ENCODE measurements around the gene SFN. TPM values are rescaled to one million over a fixed set of nuclear protein-coding genes. Genes with fewer than 3 reads are reported as not detected.

Gene SFN
- total and polyA plus RNA-seq, 2 of the 13 experiments (the other 11 are each of a cell fraction or from before 2014, with no cell fraction given), result 4.3 to 5.6 TPM

- no peak for TF ChIP-seq ATF6 (CRISPR knock-in tag; conservative IDR thresholded peaks at IDR 0.05)
- no peak for TF ChIP-seq KAT2B (IDR thresholded peaks at IDR 0.05; ENCODE audit: borderline replicate concordance, low read depth, low read length)
- peak; percentile 99 for TF ChIP-seq RARA (CRISPR knock-in tag; IDR thresholded peaks at IDR 0.05)
- no peak for TF ChIP-seq MAFF (IDR thresholded peaks at IDR 0.05; ENCODE audit: low read depth, low read length)
- TF ChIP-seq FOSL1 (CRISPR knock-in tag; IDR thresholded peaks at IDR 0.05; ENCODE audit: borderline replicate concordance), result no peak
- 0 out of 2 replicates have a peak, but pooled peaks have one; percentile 33 for TF ChIP-seq ZNF589 (CRISPR knock-in tag; conservative IDR thresholded peaks at IDR 0.05)
- 0 out of 2 replicates have a peak, but pooled peaks have one; percentile 55 for TF ChIP-seq ZNF138 (CRISPR knock-in tag; IDR thresholded peaks at IDR 0.05; ENCODE audit: low read depth)
- peak; percentile 47 for TF ChIP-seq POLR2AphosphoS5 (IDR thresholded peaks at IDR 0.05; ENCODE audit: low read depth, low read length)
- TF ChIP-seq RELA (CRISPR knock-in tag; IDR thresholded peaks at IDR 0.05), result peak; percentile 70; the same call in 1 of the 2 replicates
- TF ChIP-seq RFXAP (CRISPR knock-in tag; IDR thresholded peaks at IDR 0.05; ENCODE audit: borderline replicate concordance), result peak; percentile 78; the same call in 1 of the 2 replicates
- no peak for TF ChIP-seq NONO (IDR thresholded peaks at IDR 0.05)
- peak; percentile 80 for TF ChIP-seq NONO (CRISPR knock-in tag; conservative IDR thresholded peaks at IDR 0.05)
- TF ChIP-seq ZBTB14 (CRISPR knock-in tag; IDR thresholded peaks at IDR 0.05), result no peak
- no peak; the same call in none of the 2 replicates for TF ChIP-seq ZNF580 (CRISPR knock-in tag; IDR thresholded peaks at IDR 0.05; ENCODE audit: borderline replicate concordance, low read depth)
- no peak for TF ChIP-seq ZBTB33 (CRISPR knock-in tag; IDR thresholded peaks at IDR 0.05)
- TF ChIP-seq KLF11 (CRISPR knock-in tag; IDR thresholded peaks at IDR 0.05), result 0 out of 2 replicates have a peak, but pooled peaks have one; percentile 29
- peak; percentile 83; the same call in 1 of the 2 replicates for TF ChIP-seq MIER3 (CRISPR knock-in tag; IDR thresholded peaks at IDR 0.05; ENCODE audit: borderline replicate concordance)
- no peak for TF ChIP-seq ATF7 (IDR thresholded peaks at IDR 0.05)
- no peak; the same call in 1 of the 2 replicates for TF ChIP-seq ATF7 (CRISPR knock-in tag; IDR thresholded peaks at IDR 0.05)
- TF ChIP-seq YEATS2 (CRISPR knock-in tag; IDR thresholded peaks at IDR 0.05; ENCODE audit: borderline replicate concordance), result peak; percentile 63; the same call in 1 of the 2 replicates
- no peak for TF ChIP-seq ZKSCAN1 (IDR thresholded peaks at IDR 0.05; ENCODE audit: low read length)
- TF ChIP-seq PCBP2 (optimal IDR thresholded peaks at IDR 0.05; ENCODE audit: low read depth, low read length, poor library complexity, severe bottlenecking), result no peak
- no peak for TF ChIP-seq DMAP1 (CRISPR knock-in tag; IDR thresholded peaks at IDR 0.05)
- TF ChIP-seq LBX2 (CRISPR knock-in tag; IDR thresholded peaks at IDR 0.05; ENCODE audit: borderline replicate concordance), result no peak
- no peak for TF ChIP-seq ZBTB42 (CRISPR knock-in tag; IDR thresholded peaks at IDR 0.05)
- no peak for TF ChIP-seq ZNF263 (CRISPR knock-in tag; IDR thresholded peaks at IDR 0.05)
These were observed 47.6 kb downstream of the SFN start (continued) for GRCh38 chr1:26910343-26911160.

Measured in HepG2 (cell line).